Activated CD4-positive, alpha-beta T cell treated with anti-CD3 and anti-CD28 coated beads, Interleukin-2, amount 10 ng/mL, durations not matched to agents 24 days and 14 days (primary cell): ENCODE data around the gene C1orf159. TPM values are rescaled to one million over a fixed set of nuclear protein-coding genes. Genes with fewer than 3 reads are reported as not detected.

Experiments
- DNase-seq: peaks from one replicate; pipeline ENCODE4 v3.0.0; 2022
- H3K27ac Mint-ChIP-seq: one replicate; pipeline ENCODE4 v1.8.0; 2022; ENCODE audit warnings: mild to moderate bottlenecking, mixed read lengths
- H3K27me3 Mint-ChIP-seq: one replicate; pipeline ENCODE4 v1.8.0; 2022; ENCODE audit warnings: mixed read lengths
- H3K36me3 Mint-ChIP-seq: one replicate; pipeline ENCODE4 v1.8.0; 2022; ENCODE audit warnings: low read depth, mild to moderate bottlenecking, mixed read lengths
- H3K4me1 Mint-ChIP-seq: one replicate; pipeline ENCODE4 v1.8.0; 2021; ENCODE audit warnings: mixed read lengths
- H3K4me3 Mint-ChIP-seq: one replicate; pipeline ENCODE4 v1.8.0; 2022; ENCODE audit warnings: mild to moderate bottlenecking, moderate library complexity, mixed read lengths
- H3K9me3 Mint-ChIP-seq: one replicate; pipeline ENCODE4 v1.8.0; 2021; ENCODE audit warnings: mixed read lengths
- intact Hi-C: fragments of 100-400 bp; cut with micrococcal nuclease; formaldehyde crosslinking; loops from one replicate; pipeline ENCODE4 v1.15.1; 2023
- total RNA-seq: library from RNA; stranded (reverse); gene quantifications from 2 replicates; pipeline ENCODE4 v1.2.3, GENCODE V29; 2022

Gene C1orf159
- total RNA-seq, 1 donor from 2014 or later, result 28.0 TPM

- Mint-ChIP-seq H3K9me3 (no peaks in the 10 kb centered on the region), H3K27me3 (peaks cover 9% of the 10 kb centered on the region), H3K27ac (no peak overlapping the region), H3K36me3 (no peaks in the 10 kb centered on the region), H3K4me1 (no peaks in the 10 kb centered on the region), H3K4me3 (no peak overlapping the region)
- intact Hi-C loops, result loop anchor here (1.0 to 2.0 kb wide), 4 partner anchors 87 to 169 kb away; no protein-coding TSS in a partner anchor
- no peak for DNase-seq
These were observed 5.8 kb upstream of the C1orf159 start for GRCh38 chr1:1121611-1122077.

GRCh38 chr1:1120866-1121591, 5.1 kb upstream of the C1orf159 start:
- no peak overlapping the region for H3K27ac Mint-ChIP-seq
- no peaks in the 10 kb centered on the region for H3K9me3 Mint-ChIP-seq
- intact Hi-C loops, result no loop called here
- no peak overlapping the region for H3K4me3 Mint-ChIP-seq
- H3K27me3 Mint-ChIP-seq, result peaks cover 9% of the 10 kb centered on the region
- H3K4me1 Mint-ChIP-seq, result no peaks in the 10 kb centered on the region
- DNase-seq, result no peak
- no peaks in the 10 kb centered on the region for H3K36me3 Mint-ChIP-seq

GRCh38 chr1:1120096-1120495, 4.2 kb upstream of the C1orf159 start:
- DNase-seq, result no peak
- peaks cover under 1% of the 10 kb centered on the region for H3K36me3 Mint-ChIP-seq

DNA sequence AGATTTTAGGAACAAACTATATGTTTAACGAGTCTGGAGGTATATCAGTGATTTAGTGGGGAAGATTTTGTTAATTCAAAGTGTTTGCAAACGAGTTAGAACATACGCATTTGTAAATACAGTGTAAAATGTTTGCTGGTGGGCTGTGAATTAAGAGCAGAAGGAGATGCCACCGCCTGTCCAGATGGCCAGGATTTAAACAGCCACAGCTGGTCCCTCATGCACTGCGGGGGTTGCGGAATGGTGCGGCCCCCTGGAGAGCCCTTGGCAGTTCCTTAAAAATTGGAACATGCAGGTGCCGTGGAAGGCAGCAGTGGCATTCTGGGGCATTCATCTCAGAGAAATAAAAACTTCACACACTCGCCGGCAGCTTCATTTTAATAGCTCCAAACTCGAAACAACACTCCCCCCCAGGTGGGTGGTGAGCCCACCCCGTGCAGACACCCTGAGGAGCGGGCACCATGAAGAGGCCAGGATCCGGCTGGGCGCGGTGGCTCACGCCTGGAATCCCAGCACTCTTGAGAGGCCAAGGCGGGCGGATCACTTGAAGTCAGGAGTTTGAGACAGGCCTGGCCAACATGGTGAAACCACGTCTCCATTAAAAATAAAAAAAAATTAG, 3.5 kb upstream of the C1orf159 start:
- Mint-ChIP-seq H3K4me1 (peaks cover 8% of the 10 kb centered on the region), H3K4me3 (no peak overlapping the region), H3K27ac (no peak overlapping the region), H3K9me3 (no peaks in the 10 kb centered on the region), H3K27me3 (peaks cover 9% of the 10 kb centered on the region), H3K36me3 (peaks cover 5% of the 10 kb centered on the region)
- intact Hi-C loops, result no loop called here
- DNase-seq, result no peak

More at GRCh38 chr1:1120096-1120495, 4.2 kb upstream of the C1orf159 start:
- Mint-ChIP-seq H3K9me3 (no peaks in the 10 kb centered on the region), H3K27me3 (peaks cover 9% of the 10 kb centered on the region), H3K4me3 (no peak overlapping the region), H3K27ac (no peak overlapping the region), H3K4me1 (peaks cover 1% of the 10 kb centered on the region)
- intact Hi-C loops, result no loop called here

GRCh38 chr1:1118876-1119220, 3.0 kb upstream of the C1orf159 start:
- intact Hi-C loops, result no loop called here
- H3K36me3 Mint-ChIP-seq, result peaks cover 6% of the 10 kb centered on the region
- H3K27ac Mint-ChIP-seq, result no peak overlapping the region

DNA sequence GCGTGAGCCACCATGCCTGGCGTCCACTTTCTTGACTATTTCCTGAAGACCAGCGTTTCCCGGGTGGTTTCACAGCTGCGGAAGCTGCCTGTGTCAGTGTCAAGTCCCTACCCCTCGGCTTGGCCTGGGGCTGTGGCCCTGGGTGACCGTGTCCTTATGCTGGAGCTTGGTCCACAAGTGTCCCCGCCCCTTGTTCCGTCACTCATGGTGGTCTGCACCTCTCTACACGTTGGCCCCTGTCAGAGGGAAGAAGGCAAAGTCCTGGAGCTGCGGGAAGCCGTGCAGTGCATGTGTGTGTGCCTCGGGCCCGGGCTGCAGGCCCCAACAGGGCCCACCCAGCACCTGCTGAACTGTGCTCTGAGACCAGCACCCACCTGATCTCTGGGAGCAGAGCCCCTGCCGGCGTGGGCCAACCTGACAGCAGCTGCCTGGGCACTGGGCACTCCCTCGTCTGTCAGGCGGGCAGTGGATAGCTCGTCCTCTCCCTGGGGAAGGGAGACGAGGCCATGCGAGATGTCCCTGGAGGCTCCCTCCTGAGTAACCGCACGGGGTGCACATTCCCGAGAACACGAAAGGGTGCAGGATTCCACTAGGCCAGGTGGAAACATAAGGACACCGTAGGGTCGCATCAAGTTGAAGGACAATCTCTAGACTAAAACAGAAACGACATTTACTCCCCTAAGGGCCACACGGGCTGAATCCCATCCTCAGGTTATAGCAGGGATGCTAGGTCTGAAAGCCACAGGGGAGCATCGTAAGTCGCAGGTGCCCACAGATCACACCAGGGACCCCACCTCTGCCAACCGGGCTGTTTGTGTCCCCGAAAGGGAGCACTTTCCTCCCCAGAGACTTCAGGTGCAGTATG, 2.4 kb upstream of the C1orf159 start:
- Mint-ChIP-seq H3K4me1 (peaks cover 9% of the 10 kb centered on the region), H3K4me3 (no peak overlapping the region), H3K36me3 (peaks cover 11% of the 10 kb centered on the region), H3K27ac (no peak overlapping the region), H3K9me3 (peaks cover 2% of the 10 kb centered on the region), H3K27me3 (peaks cover 9% of the 10 kb centered on the region)
- intact Hi-C loops, result no loop called here
- DNase-seq, result no peak

More at GRCh38 chr1:1118876-1119220, 3.0 kb upstream of the C1orf159 start:
- DNase-seq, result no peak
- Mint-ChIP-seq H3K4me3 (no peak overlapping the region), H3K9me3 (no peaks in the 10 kb centered on the region), H3K27me3 (peaks cover 9% of the 10 kb centered on the region), H3K4me1 (peaks cover 9% of the 10 kb centered on the region)

DNA sequence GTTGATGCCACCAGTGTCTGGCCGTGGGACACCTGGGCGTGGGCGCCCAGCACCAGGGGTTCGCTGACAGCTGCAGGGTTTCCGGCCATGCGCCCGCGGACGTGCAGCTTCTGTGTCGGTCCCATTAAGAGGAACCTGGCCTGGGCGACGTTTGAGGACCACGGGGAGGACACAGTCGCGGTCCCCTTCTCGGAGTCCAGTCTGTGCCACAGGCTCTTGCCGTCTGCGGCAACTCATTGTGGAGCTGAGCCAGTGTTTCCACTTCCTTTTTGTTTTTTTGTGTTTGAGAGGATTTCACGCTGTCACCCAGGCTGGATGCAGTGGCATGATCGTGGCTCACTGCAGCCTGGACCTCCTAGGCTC, 1.6 kb upstream of the C1orf159 start:
- H3K36me3 Mint-ChIP-seq, result peaks cover 18% of the 10 kb centered on the region
- H3K27me3 Mint-ChIP-seq, result peaks cover 9% of the 10 kb centered on the region
- peaks cover 9% of the 10 kb centered on the region for H3K4me1 Mint-ChIP-seq
- H3K4me3 Mint-ChIP-seq, result peak overlapping the region; percentile 55
- H3K27ac Mint-ChIP-seq, result no peak overlapping the region
- intact Hi-C loops, result loop anchor here (2.0 kb wide), 2 partner anchors 97 to 191 kb away; partner anchors contain the start of genes PUSL1 and TNFRSF4
- no peak for DNase-seq
- H3K9me3 Mint-ChIP-seq, result peaks cover 9% of the 10 kb centered on the region

GRCh38 chr1:1116701-1117468, 996 bp upstream of the C1orf159 start:
- H3K27ac Mint-ChIP-seq, result no peak overlapping the region
- intact Hi-C loops, result loop anchor here (1.0 to 2.0 kb wide), 4 partner anchors 84 to 192 kb away; partner anchors contain the start of genes PUSL1, TNFRSF4 and UBE2J2
- peak overlapping the region; percentile 73 for H3K4me3 Mint-ChIP-seq
- peaks cover 23% of the 10 kb centered on the region for H3K36me3 Mint-ChIP-seq
- DNase-seq, result peak; percentile 82
- peaks cover 9% of the 10 kb centered on the region for H3K4me1 Mint-ChIP-seq
- H3K27me3 Mint-ChIP-seq, result peaks cover 9% of the 10 kb centered on the region
- H3K9me3 Mint-ChIP-seq, result peaks cover 13% of the 10 kb centered on the region

DNA sequence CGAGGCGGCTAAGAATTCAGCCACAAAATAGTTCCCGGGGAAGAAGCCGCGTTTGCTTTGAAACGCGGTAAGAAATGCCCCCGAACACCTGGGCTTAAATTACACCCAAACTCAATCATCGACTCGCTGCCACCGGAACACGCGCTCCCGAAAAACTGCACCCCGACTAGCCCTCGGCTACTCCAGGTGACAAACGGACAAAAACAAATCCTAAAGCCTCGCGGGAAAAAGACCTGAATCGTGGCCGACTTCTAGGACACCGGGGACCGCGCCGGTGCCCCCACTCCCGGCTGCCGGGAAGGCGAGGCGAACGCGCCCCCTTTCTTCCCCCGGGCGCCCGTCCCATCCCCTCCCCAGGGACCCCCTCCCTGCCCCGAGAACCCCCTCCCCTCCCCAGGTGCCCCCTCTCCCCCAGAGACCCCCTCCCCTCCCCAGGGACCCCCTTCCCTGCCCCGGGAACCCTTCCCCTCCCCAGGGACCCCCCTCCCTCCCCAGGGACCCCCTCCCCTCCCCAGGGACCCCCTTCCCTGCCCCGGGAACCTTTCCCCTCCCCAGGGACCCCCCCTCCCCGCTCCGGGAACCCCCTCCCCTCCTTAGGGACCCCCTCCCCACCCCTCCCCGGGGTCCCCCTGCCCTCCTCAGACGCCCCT, 628 bp downstream of the C1orf159 start:
- no peak for DNase-seq
- H3K27me3 Mint-ChIP-seq, result peaks cover 6% of the 10 kb centered on the region
- peak overlapping the region; percentile 85 for H3K4me3 Mint-ChIP-seq
- intact Hi-C loops, result no loop called here
- peaks cover 9% of the 10 kb centered on the region for H3K4me1 Mint-ChIP-seq
- H3K27ac Mint-ChIP-seq, result peak overlapping the region; percentile 73
- peaks cover 13% of the 10 kb centered on the region for H3K9me3 Mint-ChIP-seq
- peaks cover 28% of the 10 kb centered on the region for H3K36me3 Mint-ChIP-seq

GRCh38 chr1:1114431-1114830, 1.5 kb downstream of the C1orf159 start:
- intact Hi-C loops, result no loop called here
- Mint-ChIP-seq H3K4me3 (peak overlapping the region; percentile 85), H3K27me3 (peaks cover 6% of the 10 kb centered on the region), H3K4me1 (peaks cover 9% of the 10 kb centered on the region), H3K36me3 (peaks cover 28% of the 10 kb centered on the region), H3K27ac (no peak overlapping the region), H3K9me3 (peaks cover 13% of the 10 kb centered on the region)
- no peak for DNase-seq

- Mint-ChIP-seq H3K27ac (no peak overlapping the region), H3K36me3 (peaks cover 28% of the 10 kb centered on the region), H3K27me3 (no peaks in the 10 kb centered on the region), H3K4me3 (no peak overlapping the region), H3K4me1 (peaks cover 13% of the 10 kb centered on the region), H3K9me3 (peaks cover 13% of the 10 kb centered on the region)
- intact Hi-C loops, result no loop called here
- no peak for DNase-seq
These were observed 3.5 kb downstream of the C1orf159 start for GRCh38 chr1:1112237-1112985.

DNA sequence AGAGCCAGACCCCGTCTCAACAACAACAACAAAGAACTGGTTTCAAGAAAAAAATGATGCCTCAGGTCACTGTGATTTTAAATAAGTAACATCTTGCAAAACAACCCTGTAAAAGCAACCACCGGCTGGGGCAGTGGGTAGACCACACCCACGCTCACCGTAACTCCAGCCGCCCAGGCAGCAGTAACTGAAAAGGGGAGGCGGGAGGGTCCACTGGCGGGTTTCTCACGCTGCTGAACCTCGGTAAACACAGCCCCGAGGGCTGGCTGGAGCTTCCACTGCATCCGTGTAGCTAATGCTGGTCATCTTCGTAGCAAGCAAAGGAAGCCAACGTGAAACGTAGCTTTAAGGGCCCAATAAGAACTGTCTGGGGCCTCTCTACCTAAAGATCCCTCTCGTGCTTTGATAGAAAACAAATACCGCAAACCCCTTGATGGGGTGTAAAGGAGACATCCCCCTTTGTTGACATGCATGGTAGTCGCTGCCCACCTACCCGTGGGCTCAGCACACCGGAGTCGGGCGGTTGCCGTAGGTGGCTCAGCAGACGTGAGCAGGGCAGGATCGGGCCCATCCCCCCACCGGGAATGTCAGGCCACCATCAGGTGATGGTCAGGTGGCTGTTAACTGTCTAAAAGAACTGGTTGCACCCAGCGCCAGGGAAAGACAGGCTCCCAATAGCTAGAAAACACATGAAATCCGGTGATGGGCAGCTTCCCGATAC, 4.2 kb downstream of the C1orf159 start:
- H3K4me1 Mint-ChIP-seq, result peaks cover 13% of the 10 kb centered on the region
- H3K36me3 Mint-ChIP-seq, result peaks cover 28% of the 10 kb centered on the region
- H3K9me3 Mint-ChIP-seq, result peaks cover 13% of the 10 kb centered on the region
- intact Hi-C loops, result no loop called here
- no peaks in the 10 kb centered on the region for H3K27me3 Mint-ChIP-seq
- DNase-seq, result no peak
- no peak overlapping the region for H3K27ac Mint-ChIP-seq
- no peak overlapping the region for H3K4me3 Mint-ChIP-seq
